ENCODE measurements around the gene CLCN4. TPM values are rescaled to one million over a fixed set of nuclear protein-coding genes. Genes with fewer than 3 reads are reported as not detected.

Gene CLCN4
- total and polyA plus RNA-seq, 10 of the 15 experiments (the other 5 are each of a cell fraction or from before 2014, with no cell fraction given): 0.90 to 6.9 (median 2.9) TPM

GRCh38 chrX:10117864-10118377, 38.9 kb upstream of the CLCN4 start (continued):
- TF ChIP-seq ZBTB11 (CRISPR knock-in tag; IDR thresholded peaks at IDR 0.05) (no peak), SPI1 (IDR thresholded peaks at IDR 0.05; ENCODE audit: borderline replicate concordance, insufficient read depth, low read depth, low read length) (peak; percentile 77; the same call in 1 of the 2 replicates), RB1 (IDR thresholded peaks at IDR 0.05; ENCODE audit: borderline replicate concordance) (no peak), MTA3 (IDR thresholded peaks at IDR 0.05; ENCODE audit: borderline replicate concordance, low read length) (0 out of 2 replicates have a peak, but pooled peaks have one; percentile 27), BCL11A (IDR thresholded peaks at IDR 0.05; ENCODE audit: low read depth, low read length) (no peak), NFIC (IDR thresholded peaks at IDR 0.05; ENCODE audit: low read depth, low read length) (peak; percentile 64), NFYA (IDR thresholded peaks at IDR 0.05; ENCODE audit: borderline replicate concordance, low read depth, low read length) (no peak), IKZF2 (IDR thresholded peaks at IDR 0.05) (peak; percentile 46 to 61; a peak in 2 of 4 replicates), BCLAF1 (IDR thresholded peaks at IDR 0.05) (no peak), CHD4 (IDR thresholded peaks at IDR 0.05) (no peak), ESRRA (IDR thresholded peaks at IDR 0.05; ENCODE audit: low read length) (no peak), CHD2 (IDR thresholded peaks at IDR 0.05; ENCODE audit: borderline replicate concordance, low read depth, low read length) (no peak), NR2C1 (IDR thresholded peaks at IDR 0.05) (no peak)

Measured in GM12878 (cell line).